HG02884 (cell line): ENCODE results near the gene TSC22D1.

Experiments
- ATAC-seq: cut with Tn5 transposase; IDR thresholded peaks from one replicate; pipeline ENCODE4 v1.9.1; 2021; ENCODE audit warnings: mild to moderate bottlenecking, moderate library complexity; ENCODE audit not compliant: unreplicated experiment

TSC22D1 gene

DNA sequence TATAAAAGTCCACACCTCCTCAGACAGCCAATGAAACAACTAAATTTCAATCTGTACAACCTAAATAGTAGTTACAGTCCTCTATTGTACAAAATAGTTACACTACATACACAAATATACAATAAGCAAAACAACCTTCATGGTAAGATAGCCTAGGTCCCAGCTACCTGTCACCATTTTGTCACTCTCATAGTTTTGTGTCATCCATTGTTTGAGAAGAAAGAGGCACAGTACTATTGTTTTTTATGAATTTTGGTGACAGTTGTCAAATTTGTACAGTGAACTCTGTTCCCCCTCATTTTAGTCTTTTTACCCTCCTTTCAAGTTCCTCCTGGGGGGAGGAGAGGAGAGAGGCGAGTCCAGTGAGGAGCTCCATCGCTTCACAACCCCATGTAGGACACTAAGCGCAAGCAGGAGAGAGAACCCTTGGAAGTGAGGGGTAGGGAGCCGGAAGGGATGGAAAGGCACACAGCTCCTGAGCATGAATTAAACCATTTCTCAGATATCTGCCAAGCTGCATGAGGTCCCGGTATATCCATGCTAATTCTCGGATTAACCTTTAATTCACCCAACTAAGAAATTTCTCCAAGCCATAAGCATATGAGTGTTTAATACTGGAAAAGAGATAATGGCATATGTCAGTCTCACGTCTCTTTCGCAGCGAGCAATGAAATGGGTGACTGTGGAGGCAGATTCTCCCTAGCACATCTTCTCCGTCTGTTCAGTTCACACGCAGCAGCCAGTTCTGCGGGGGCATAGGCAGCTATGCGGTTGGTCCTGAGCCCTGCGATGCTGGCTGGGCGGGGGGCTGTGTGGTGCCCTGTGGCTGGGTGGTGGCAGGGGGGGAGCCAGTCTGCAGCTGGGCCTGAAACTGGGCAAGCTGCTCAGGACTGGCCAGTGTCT, 142.0 kb downstream of the TSC22D1 start:
- no peak for ATAC-seq

DNA sequence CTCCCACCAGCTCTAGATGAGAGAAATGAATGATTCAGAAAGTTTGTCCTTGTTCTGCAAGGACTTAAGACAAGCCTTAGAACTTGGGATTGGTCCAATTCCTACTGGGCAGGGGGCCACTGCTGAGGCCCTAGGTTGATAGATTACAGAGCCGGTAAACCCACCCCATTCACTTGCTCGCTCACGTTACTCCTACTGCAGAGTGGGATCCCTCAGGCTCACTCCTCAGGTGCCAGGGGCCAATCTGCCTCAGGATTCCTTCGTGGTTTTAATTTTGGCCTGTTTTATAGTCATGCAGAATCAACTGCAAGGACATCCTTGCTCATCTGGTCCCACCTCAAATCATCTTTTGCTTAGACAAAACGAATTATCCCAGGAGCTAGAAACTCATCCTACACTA, 143.5 kb downstream of the TSC22D1 start:
- ATAC-seq = no peak

DNA sequence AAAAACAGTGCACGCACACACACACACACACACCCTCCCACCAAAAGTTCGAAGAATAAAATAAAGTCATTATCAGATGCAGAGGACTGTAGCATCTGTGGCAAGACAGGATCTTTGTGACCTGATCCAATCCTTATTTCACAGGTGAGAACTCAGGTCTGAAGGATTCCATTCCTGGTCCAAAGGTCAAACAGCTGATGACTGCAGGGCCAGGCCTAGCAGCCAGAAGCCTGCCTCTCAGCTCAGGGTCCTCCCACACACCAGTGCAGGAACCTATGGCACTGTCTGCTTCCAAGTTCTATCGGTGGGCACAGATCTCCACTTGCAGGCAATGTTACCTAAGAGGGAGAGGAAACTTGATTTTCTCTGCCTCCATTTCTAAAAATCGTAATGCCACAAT, 145.0 kb downstream of the TSC22D1 start:
- no peak for ATAC-seq

DNA sequence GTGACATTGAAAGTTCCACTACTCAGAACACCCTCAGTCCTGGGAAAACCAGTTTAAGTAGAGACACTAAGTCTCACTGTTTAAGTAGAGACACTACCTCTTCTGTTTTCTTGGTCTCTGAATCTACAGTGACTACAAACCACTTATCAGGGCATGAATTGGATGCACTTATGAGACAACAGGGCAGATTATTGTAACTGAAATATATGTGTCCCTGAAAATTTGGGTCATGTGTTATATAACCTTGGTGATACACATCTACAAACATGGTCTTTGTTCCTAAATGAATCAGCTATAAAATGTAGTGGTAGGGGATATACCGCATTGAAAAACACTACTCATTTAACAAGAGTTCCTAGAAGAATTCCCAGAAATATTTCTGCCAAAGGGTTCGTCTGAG, 146.8 kb downstream of the TSC22D1 start:
- ATAC-seq = no peak

DNA sequence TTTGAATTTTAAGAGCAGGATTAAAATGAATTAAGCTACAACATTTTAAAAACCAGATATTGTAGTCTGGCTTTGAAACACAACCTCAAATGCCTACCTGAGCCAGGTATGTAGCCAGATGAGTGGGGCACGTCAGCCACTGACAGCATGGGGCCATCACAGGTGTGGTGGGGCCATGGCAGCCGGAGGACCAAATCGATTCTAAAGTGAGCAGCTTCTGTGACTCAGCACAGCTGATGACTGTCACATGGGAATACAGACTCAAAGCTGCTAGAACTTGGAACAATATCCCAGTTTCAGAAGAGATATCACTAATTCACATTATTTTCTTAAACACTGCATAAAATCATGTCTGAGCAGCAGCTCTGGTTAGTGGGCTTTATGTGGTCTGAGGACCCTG, 149.7 kb downstream of the TSC22D1 start:
- no peak for ATAC-seq

DNA sequence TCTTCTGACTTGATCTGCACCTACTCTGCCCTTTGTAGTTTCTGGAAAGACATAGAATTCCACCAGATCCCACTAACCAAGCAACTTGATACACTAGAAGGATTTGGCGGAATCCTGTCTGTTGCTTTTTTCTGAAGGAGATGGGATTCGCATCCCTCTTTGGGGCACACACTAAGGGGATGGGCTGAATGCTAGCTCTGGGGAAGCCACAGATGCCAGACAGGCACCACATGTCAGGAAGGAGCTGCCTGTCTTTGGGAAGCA, 150.4 kb downstream of the TSC22D1 start:
- ATAC-seq = no peak

DNA sequence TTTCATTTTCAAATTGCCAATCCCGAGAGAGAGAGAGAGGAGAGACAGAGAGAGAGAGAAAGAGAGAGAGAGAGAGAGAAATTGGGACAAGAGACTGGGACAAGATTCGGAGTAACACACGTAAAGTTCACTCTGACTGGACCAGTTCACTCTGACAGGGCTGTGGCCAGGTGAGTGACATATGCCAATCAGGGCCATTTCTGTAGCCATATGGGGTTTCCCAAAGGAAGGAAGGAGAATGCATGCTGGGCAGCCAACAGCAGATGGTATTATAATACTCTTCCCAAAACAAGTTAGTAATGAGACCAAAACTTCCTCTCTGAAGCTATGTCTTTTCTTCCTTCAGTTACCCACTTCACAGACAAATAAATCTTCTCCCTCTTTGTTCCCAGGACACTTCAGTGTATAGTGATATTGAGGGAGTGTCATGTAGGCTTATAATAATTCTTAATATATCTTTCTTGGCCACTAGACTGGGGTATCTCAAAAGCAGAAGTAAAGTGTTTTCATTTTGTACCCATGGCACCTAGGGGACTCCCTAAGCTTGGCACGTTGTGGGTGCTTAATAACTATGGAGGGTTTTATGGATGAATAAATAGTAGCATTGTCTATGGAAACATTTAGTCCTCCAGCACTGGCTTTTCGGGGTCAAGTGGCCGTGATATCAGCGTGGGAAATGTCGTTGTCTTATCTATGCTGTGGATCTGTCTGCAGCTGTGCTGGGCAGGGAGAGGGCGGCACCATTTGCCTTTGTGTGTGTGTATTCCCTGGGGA, 150.9 kb downstream of the TSC22D1 start:
- ATAC-seq = no peak

DNA sequence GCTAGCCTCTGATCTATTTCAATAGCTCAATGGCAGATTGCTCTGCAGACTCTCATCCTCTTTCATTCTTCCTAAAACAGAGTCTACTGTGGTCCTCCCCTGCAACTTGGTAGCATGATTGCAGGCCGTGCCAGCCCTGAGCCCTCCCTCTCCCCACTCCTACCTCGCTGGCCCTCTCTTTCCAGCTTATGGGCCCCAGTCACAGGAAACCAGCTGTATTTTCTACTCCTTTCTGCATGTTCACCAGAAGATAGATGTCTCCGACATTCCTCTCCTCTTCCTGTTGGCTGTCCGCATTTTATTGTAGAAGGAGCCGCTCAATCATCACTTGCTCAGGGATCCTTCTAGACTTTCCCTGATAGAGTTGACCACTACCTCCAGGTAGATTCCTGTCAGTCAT, 152.3 kb downstream of the TSC22D1 start:
- ATAC-seq = no peak

DNA sequence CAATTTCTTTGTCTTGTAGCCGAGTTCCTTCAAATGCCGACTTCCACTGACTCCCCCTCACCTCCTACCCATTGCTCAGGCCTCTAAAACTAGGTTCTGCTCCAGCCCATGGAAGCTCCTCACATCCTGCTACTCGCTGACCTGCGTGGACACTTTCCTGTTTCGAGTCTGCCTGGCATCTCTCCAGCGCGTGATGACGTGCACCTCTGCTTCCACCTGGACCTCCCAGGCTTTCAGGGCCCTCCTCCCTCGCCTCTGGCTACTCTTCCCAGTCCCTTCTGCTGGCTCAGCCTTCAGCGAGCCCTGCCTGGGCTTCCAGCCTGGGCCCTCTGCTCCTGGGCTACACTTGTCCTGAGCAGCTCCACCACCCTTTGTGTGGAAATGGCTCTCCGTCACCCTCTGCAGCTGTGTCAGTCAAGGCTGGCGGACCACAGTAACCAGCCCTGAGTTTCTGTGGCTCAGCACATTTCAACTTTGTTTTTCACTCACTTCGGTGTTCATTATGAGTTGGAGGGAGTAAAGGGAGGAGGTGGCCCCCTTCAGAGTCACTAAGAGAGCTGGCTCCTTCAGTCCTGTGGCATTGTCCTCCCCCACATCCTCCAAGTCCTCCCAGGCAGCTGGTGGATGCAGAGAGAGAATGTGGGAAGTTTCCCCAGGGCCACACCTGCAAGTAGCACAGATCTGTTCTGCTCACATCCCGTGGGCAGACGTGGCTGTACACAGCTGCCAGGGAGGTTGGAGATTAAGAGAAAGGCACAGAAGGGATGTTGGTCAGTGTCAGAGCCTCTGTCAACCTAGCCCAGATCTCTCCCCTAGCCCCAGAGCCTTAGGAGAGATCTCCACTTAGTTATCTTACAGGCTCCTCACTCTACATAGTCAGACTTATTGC, 153.1 kb downstream of the TSC22D1 start:
- no peak for ATAC-seq

DNA sequence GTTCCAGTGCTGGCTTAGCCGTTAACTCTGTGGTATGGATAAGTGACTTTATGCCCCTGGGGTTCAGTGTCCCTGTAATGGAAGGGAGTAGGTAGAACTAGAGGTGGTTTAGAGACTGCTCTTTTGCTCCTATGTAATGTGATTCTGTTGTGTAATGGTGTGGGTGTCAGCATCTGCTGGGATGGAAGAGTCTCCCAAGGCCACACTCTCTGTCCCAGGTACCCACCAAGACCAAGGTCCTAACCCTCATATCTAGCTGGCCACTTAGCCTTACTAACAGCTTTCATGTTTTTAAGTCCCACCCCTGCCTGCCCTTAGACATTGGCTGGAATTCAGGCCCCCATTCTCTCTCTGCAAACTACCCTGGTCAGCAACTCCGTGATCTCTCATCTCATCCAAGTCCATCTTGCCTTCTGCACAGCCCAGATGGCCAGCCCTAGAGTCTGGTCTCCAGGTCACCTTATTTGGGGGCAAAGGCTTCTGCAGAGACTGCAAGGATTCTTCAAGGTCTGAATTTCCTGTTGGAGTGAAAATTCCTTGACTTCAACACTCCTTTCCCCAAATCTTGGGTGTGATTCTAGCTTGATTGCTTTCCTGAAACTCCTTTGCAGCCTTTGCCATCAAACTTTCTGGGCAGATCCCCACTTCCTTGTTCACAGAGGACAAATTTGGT, 154.1 kb downstream of the TSC22D1 start:
- no peak for ATAC-seq

DNA sequence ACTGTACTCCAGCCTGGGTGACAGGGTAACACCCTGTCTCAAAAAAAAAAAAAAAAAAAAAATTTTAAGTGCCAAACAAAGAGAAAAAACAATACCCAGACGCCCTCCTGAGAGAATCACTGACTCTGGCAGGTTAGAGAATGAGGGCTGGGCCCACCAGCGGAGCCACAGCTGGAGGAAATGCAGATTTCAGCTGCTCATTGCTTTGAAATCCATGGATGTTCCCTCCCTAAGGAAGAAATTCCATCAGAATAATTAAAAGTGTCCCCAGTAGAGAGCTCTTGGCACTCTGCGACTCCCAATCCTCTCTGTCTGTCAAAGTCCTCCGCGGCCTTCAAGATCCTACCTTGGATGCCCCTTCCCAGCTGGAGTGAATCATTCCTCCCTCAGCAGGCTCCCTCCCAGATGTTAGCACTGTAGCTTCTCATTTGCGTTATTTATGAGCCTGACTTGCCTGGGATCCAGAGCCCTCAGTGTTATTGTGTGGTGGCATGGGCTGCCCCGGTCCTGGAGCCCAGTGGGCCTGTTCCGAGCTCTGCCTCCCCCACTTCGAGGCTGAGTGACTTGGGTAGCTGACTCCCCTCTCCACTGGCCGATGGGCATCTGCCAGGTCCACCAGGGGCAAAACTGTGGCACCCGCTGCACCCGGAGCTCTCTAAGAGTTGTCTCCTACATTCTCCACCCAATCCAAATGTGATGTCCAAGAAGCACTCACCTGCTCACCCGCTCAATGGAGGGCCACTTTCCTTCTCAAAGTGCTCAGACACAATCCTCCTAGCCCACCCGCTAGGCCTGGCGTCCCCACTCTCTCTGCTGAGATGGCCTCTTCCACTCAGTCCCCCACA, 155.5 kb downstream of the TSC22D1 start:
- no peak for ATAC-seq

DNA sequence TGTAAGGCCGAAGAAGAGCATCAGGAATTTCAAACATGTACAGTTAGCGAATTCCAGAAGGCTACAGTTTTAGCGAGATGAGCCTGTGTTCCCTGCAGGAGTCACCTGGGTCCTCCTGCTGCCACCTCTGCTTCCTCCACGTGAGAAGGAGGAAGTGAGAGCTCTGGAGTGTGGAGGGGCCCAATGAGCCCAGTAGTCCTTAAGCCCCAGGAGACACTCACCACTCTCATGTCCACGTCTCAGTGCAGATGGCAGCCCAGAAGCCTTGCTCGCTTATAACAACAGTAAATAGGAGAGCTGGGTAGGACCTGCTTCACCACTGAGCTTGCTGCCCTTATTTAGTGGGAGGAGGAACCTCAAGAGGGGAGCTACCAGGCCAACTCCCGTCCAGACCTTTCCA, 158.3 kb downstream of the TSC22D1 start:
- ATAC-seq = no peak

DNA sequence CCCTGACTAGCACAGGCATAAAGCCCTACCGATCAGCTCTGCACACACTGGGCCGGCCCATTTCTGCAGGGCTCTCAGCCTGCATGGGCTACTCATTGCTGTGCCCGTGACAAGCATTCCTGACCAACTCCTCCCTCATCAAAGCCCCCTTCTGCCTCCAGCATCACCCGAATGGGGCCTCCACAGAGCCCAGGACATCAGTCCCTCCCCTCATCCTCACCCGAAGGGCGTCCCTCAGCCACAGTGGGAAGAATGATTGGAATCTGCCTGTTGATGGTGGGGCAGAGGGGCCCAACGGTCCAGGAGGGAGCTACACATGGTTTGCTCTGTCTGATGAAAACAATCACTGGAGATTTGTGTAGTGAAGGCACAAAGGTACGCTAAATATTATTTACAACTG, 158.7 kb downstream of the TSC22D1 start:
- no peak for ATAC-seq

DNA sequence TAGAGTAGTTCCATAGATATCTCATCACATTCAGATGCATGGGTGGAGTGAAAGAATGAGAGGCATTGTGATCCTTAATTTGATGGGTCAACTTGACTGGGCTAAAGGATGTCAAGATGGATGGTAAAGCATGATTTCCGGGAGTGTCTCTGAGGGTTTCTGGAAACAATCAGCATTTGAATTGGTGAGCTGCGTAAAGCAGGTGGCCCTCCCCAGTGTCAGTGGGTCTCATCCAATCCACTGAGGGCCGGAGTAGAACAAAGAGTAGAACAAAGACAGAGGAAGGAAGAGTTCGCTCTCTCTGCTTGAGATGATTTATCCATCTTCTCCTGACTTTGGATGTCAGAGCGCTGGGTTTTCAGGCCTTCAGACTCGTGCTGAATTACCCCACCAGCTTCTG, 159.4 kb downstream of the TSC22D1 start:
- ATAC-seq = no peak

DNA sequence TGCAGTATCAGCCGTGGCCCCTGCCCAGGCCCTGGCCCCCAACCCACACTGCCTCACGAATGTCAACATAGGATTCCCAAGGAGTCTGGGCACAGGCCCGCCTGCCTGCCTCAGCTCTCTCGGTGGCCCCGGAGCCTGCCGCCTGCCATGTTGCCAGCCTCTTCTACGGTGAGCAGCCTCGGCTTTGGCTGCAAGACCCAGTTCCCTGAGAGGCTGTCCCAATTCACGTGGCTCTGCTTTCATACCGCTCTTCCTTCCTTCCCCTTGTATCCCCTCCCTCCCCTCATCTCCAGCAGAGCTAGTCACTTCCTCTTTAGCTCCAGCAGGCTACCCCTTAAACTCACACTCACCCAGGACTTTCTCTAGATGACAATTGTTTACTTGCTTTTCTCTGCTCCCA, 159.8 kb downstream of the TSC22D1 start:
- no peak for ATAC-seq

DNA sequence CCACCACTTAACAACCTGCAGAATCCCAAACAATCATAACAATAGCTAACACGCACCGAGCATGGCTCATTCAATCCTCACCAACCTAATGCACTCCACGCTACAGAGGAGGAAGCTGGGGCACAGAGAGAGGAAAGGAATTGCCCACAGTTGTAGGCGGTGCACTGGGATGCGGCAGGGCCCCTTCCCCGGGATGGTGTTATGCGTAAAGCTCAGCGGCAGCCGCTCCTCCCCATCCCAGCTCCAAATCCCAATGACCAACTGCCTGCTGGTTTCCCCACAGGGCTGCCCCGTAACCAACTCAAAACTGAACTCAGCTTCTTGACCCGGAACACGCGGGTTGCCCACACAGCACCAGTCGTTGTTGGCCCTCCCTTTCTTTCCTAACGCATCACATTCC, 160.3 kb downstream of the TSC22D1 start:
- ATAC-seq = no peak

DNA sequence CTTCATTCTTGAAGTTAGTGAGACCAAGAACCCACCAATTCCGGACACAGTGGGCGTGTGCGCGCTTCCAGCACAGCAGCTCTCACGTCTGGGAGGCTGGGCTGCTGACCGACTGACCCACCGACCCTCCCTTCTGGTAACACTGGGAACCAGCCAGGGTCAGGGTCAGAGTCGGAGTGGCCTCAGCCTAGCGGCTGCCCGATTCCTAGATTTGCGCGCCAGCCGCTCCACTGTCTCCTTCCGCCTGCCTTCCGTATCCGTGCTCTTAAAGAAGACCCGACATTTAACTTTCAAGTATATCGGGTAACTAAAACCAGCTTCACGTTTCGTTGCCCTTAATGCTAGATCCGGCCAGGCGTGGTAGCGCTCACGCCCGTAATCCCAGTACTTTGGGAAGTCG, 161.4 kb downstream of the TSC22D1 start:
- ATAC-seq = no peak

DNA sequence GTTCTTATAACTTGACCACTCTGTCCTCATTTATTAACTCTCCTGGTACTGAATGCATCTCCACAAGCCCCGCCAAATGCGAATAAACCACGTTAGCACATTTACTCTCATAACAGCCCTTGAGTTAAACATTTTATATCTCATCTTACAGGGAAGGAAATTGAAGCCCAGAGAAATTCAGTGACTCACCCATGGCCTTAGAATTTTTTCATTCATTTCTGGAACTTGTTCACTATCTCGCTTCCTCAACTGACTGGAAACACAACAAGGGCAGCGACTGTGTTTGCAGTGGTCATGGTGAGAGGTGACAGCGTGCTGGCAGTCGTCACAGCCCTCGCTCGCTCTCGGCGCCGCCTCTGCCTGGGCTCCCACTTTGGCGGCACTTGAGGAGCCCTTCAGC, 163.0 kb downstream of the TSC22D1 start:
- ATAC-seq = no peak

DNA sequence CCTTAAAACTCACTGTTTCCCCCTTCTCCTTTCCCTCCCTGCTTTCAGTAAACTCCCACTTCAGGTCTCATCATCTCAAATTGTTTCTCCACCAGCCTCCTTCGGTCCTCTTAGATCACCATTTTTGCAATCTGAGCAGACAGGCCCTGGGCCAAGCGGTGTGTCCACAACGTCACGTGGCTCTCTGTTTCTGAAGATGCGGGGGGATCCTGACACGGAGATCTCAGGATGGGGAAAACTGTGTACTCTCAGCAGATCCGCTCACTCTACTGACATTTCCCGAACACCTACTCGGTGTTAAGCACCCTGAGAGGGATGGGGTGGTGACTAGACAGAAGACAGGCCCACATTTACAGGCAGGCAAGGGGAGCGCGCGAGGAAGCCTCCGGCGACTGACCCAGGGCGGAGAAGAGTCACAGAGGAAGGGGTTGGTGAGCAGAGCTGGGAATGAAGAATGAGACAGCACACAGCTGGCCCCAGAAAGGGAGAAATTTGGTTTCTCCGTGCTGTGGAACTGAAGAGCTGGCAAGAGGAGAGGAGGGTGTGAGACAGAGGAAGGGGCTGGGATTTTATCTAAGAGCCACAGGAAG, 163.7 kb downstream of the TSC22D1 start:
- no peak for ATAC-seq

DNA sequence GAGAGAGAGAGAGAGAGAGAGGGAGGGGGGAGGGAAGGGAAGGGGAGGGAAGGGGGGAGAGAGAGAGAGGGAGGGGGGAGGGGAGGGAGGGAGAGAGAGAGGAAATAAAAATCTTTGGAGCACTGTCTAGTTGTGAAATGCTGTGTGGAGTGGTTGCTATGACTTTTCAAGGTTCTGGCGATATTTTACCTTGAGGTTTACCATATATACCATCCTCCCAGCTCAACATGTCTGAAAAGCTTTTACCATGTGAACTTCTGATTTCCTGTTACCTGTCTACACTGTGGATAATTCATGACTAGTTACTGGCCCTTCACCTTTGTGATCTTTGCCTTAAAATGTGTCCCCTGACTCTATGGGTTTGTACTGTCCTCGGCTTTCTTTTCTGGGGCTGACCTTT, 164.3 kb downstream of the TSC22D1 start:
- ATAC-seq = no peak
